Fibroblast of pulmonary artery (primary cell): Measurements from ENCODE around the gene RCAN2.

Source experiments
- DNase-seq: peaks from one replicate; pipeline ENCODE4 v3.0.0-alpha.2; 2010; ENCODE audit warnings: low read depth
- H3K4me3 ChIP-seq: replicated peaks from 2 replicates; pipeline ENCODE4 v1.5.1; 2011; ENCODE audit warnings: low read depth, mild to moderate bottlenecking, control low read depth, low read length, moderate library complexity
- CTCF ChIP-seq: IDR thresholded peaks from 2 replicates; pipeline ENCODE4 v1.5.1; 2011; ENCODE audit warnings: mild to moderate bottlenecking, control low read depth, low read length, inconsistent platforms; ENCODE audit errors: missing control alignments

The RCAN2 gene

GRCh38 chr6:46367354-46368168 lies 123.7 kb downstream of the RCAN2 start:
- DNase-seq, result no peak
- TF ChIP-seq CTCF, result no peak
- no peak overlapping the region for H3K4me3 ChIP-seq

GRCh38 chr6:46366190-46366900 lies 124.9 kb downstream of the RCAN2 start:
- DNase-seq, result no peak

GRCh38 chr6:46357591-46357990 lies 133.7 kb downstream of the RCAN2 start:
- no peak for DNase-seq
- no peak for TF ChIP-seq CTCF

More at GRCh38 chr6:46366190-46366900, 124.9 kb downstream of the RCAN2 start:
- TF ChIP-seq CTCF, result no peak
- no peak overlapping the region for H3K4me3 ChIP-seq

GRCh38 chr6:46356543-46356942 lies 134.7 kb downstream of the RCAN2 start:
- TF ChIP-seq CTCF, result no peak
- no peak for DNase-seq
- H3K4me3 ChIP-seq, result no peak overlapping the region

More at GRCh38 chr6:46357591-46357990, 133.7 kb downstream of the RCAN2 start:
- no peak overlapping the region for H3K4me3 ChIP-seq

GRCh38 chr6:46353528-46353927 lies 137.7 kb downstream of the RCAN2 start:
- no peak for DNase-seq
- H3K4me3 ChIP-seq, result no peak overlapping the region
- no peak for TF ChIP-seq CTCF

GRCh38 chr6:46352541-46353268 lies 138.5 kb downstream of the RCAN2 start:
- no peak overlapping the region for H3K4me3 ChIP-seq
- DNase-seq, result no peak
- no peak for TF ChIP-seq CTCF
